GM19025 (cell line): ENCODE results near the gene IL1B.
A peak's percentile ranks its signal among the peaks of the same experiment; 100 is the strongest.

ENCODE experiments used
- ATAC-seq: cut with Tn5 transposase; IDR thresholded peaks from one replicate; pipeline ENCODE4 v1.9.1; 2021; ENCODE audit warnings: mild to moderate bottlenecking, low read depth, moderate library complexity; ENCODE audit not compliant: unreplicated experiment

IL1B gene

GRCh38 chr2:112811276-112811831 is 25.2 kb downstream of the IL1B start:
- ATAC-seq: no peak

- no peak for ATAC-seq
Observed at GRCh38 chr2:112809112-112809511, 27.5 kb downstream of the IL1B start.

GRCh38 chr2:112807233-112807807 is 29.3 kb downstream of the IL1B start:
- no peak for ATAC-seq

GRCh38 chr2:112805542-112805941 is 31.0 kb downstream of the IL1B start:
- peak; percentile 79 for ATAC-seq

- peak; percentile 48 for ATAC-seq
Observed at GRCh38 chr2:112803691-112804521, 32.7 kb downstream of the IL1B start.

GRCh38 chr2:112800881-112801583 is 35.5 kb downstream of the IL1B start:
- ATAC-seq: no peak

GRCh38 chr2:112798979-112799975 is 37.3 kb downstream of the IL1B start:
- ATAC-seq: no peak

- ATAC-seq: no peak
Observed at GRCh38 chr2:112796486-112796885, 40.1 kb downstream of the IL1B start.

- ATAC-seq: no peak
Observed at GRCh38 chr2:112795774-112796173, 40.8 kb downstream of the IL1B start.

- no peak for ATAC-seq
Observed at GRCh38 chr2:112794841-112795240, 41.7 kb downstream of the IL1B start.

- no peak for ATAC-seq
Observed at GRCh38 chr2:112794131-112794733, 42.3 kb downstream of the IL1B start.

- ATAC-seq: no peak
Observed at GRCh38 chr2:112793449-112793978, 43.1 kb downstream of the IL1B start.

GRCh38 chr2:112792419-112792818 is 44.2 kb downstream of the IL1B start:
- no peak for ATAC-seq

GRCh38 chr2:112791693-112792230 is 44.8 kb downstream of the IL1B start:
- no peak for ATAC-seq

GRCh38 chr2:112791019-112791418 is 45.6 kb downstream of the IL1B start:
- no peak for ATAC-seq

GRCh38 chr2:112790305-112790704 is 46.3 kb downstream of the IL1B start:
- ATAC-seq: no peak

- ATAC-seq: no peak
Observed at GRCh38 chr2:112789186-112789585, 47.4 kb downstream of the IL1B start.

- ATAC-seq: no peak
Observed at GRCh38 chr2:112788653-112789052, 47.9 kb downstream of the IL1B start.
